H1 (cell line): ENCODE data around the gene PDGFRA. TPM values are rescaled to one million over a fixed set of nuclear protein-coding genes. Genes with fewer than 3 reads are reported as not detected.

ENCODE experiments used
- CTCF ChIA-PET: fragments of 300-600 bp; sonication (Branson Sonifier 250); formaldehyde crosslinking; loops from one replicate; lab custom pipeline; 2021; ENCODE audit not compliant: partially characterized antibody; lab: Charles Lee
- POLR2A ChIA-PET: fragments of 300-600 bp; sonication (Branson Sonifier 250); formaldehyde crosslinking; loops from one replicate; lab custom pipeline; 2021; ENCODE audit warnings: inconsistent platforms; ENCODE audit not compliant: partially characterized antibody; lab: Charles Lee
- DNase-seq, 2 experiments: peaks; one replicate each; pipeline versions ENCODE4 v3.0.0 to v3.0.0-alpha.2; 2010 to 2022; ENCODE audit warnings: low spot score in 2 of 2, low read depth in 1 of 2, mixed read lengths in 1 of 2
- FAIRE-seq: peaks from 2 replicates; lab custom pipeline; 2011; peaks lifted over from hg19 to GRCh38; lab: Jason Lieb, UNC
- H2AFZ ChIP-seq: 2 replicates; pipeline ENCODE4 v1.8.1; 2012; ENCODE audit warnings: low read length, inconsistent platforms
- H2AK5ac ChIP-seq: 2 replicates; pipeline ENCODE4 v1.6.1; 2013; ENCODE audit warnings: low read depth, low read length
- H2BK120ac ChIP-seq: replicated peaks from 2 replicates; pipeline ENCODE3; 2013; ENCODE audit warnings: low read depth, low read length, inconsistent platforms
- H2BK12ac ChIP-seq: 2 replicates; pipeline ENCODE4 v1.6.1; 2013; ENCODE audit warnings: low read depth, low read length
- H2BK15ac ChIP-seq: 2 replicates; pipeline ENCODE4 v1.6.1; 2013; ENCODE audit warnings: low read length
- H2BK20ac ChIP-seq: 2 replicates; pipeline ENCODE4 v1.6.1; 2013; ENCODE audit warnings: low read length
- H2BK5ac ChIP-seq: 2 replicates; pipeline ENCODE4 v1.6.1; 2013; ENCODE audit warnings: low read depth, low read length
- H3K14ac ChIP-seq: 2 replicates; pipeline ENCODE4 v1.6.1; 2013; ENCODE audit warnings: inconsistent platforms; ENCODE audit not compliant: insufficient read length
- H3K18ac ChIP-seq: 2 replicates; pipeline ENCODE4 v1.6.1; 2013; ENCODE audit warnings: low read length; ENCODE audit errors: extremely low read depth
- H3K23ac ChIP-seq: 2 replicates; pipeline ENCODE4 v1.6.1; 2013; ENCODE audit warnings: inconsistent platforms; ENCODE audit not compliant: insufficient read length
- H3K23me2 ChIP-seq: 2 replicates; pipeline ENCODE4 v1.6.1; 2013; ENCODE audit warnings: low read depth, low read length
- H3K27ac ChIP-seq: 2 replicates; pipeline ENCODE4 v1.6.1; 2011; ENCODE audit warnings: low read depth, low read length, inconsistent platforms
- H3K27me3 ChIP-seq, 4 experiments: replicated peaks in 1 of 4; 1 replicate in 1 of 4; 2 replicates in 3 of 4; pipeline versions ENCODE4 v1.6.1 to v1.8.1; 2011 to 2013; ENCODE audit warnings: low read length in 3 of 4, mild to moderate bottlenecking in 3 of 4, inconsistent platforms in 2 of 4, mixed read lengths in 2 of 4, moderate library complexity in 1 of 4; ENCODE audit not compliant: control insufficient read depth in 3 of 4, insufficient read depth in 3 of 4; ENCODE audit errors: extremely low read depth in 1 of 4
- H3K36me3 ChIP-seq, 4 experiments: 2 replicates each; pipeline versions ENCODE4 v1.6.1 to v1.8.1; 2011 to 2013; ENCODE audit warnings: mild to moderate bottlenecking in 4 of 4, low read length in 3 of 4, moderate library complexity in 2 of 4, control low read depth in 1 of 4, inconsistent platforms in 1 of 4; ENCODE audit not compliant: insufficient read depth in 4 of 4, control insufficient read depth in 2 of 4
- H3K4ac ChIP-seq: replicated peaks from 2 replicates; pipeline ENCODE3; 2013; ENCODE audit warnings: low read length, low read depth, mixed read lengths, inconsistent platforms; ENCODE audit not compliant: insufficient read length
- H3K4me1 ChIP-seq, 4 experiments: replicated peaks in 1 of 4; 1 replicate in 1 of 4; 2 replicates in 3 of 4; pipeline versions ENCODE4 v1.6.1 to v1.8.1; 2011 to 2013; ENCODE audit warnings: low read length in 3 of 4, inconsistent platforms in 2 of 4, mixed read lengths in 1 of 4; ENCODE audit not compliant: insufficient read depth in 4 of 4, control insufficient read depth in 3 of 4
- H3K4me2 ChIP-seq, 2 experiments: 2 replicates each; pipeline versions ENCODE4 v1.6.1 to v1.8.1; 2011 to 2013; ENCODE audit warnings: low read depth in 2 of 2, low read length in 2 of 2, control low read depth in 1 of 2, inconsistent platforms in 1 of 2, mild to moderate bottlenecking in 1 of 2; ENCODE audit not compliant: insufficient read depth in 1 of 2
- H3K4me3 ChIP-seq, 4 experiments: fragments of 200-600, 300-600 bp in 1 of 4; sonication (generic), shearing (Covaris generic), sonication (Bioruptor Twin) in 1 of 4; 2 replicates each; pipeline versions ENCODE4 v1.5.1 to v1.8.1; 2011 to 2016; ENCODE audit warnings: low read length in 4 of 4, low read depth in 3 of 4, control low read depth in 2 of 4, inconsistent platforms in 2 of 4, mild to moderate bottlenecking in 2 of 4, mixed read lengths in 1 of 4, moderate library complexity in 1 of 4; ENCODE audit not compliant: insufficient read depth in 2 of 4; ENCODE audit errors: extremely low read depth in 1 of 4
- H3K56ac ChIP-seq: replicated peaks from 2 replicates; pipeline ENCODE3; 2013; ENCODE audit warnings: low read depth, mild to moderate bottlenecking, mixed read lengths, low read length, inconsistent platforms; ENCODE audit not compliant: insufficient read length
- H3K79me1 ChIP-seq: 2 replicates; pipeline ENCODE4 v1.6.1; 2013; ENCODE audit warnings: low read depth, low read length, control low read depth
- H3K79me2 ChIP-seq, 2 experiments: 2 replicates each; pipeline versions ENCODE4 v1.6.1 to v1.8.1; 2012 to 2013; ENCODE audit warnings: low read length in 2 of 2, mild to moderate bottlenecking in 2 of 2, inconsistent platforms in 1 of 2; ENCODE audit not compliant: insufficient read depth in 2 of 2, control insufficient read depth in 1 of 2
- H3K9ac ChIP-seq, 4 experiments: replicated peaks in 1 of 4; 1 replicate in 1 of 4; 2 replicates in 3 of 4; pipeline versions ENCODE4 v1.6.1 to v1.8.1; 2011 to 2013; ENCODE audit warnings: low read depth in 3 of 4, low read length in 3 of 4, control low read depth in 2 of 4, mild to moderate bottlenecking in 2 of 4, moderate library complexity in 2 of 4, inconsistent platforms in 1 of 4; ENCODE audit errors: extremely low read depth in 1 of 4
- H3K9me3 ChIP-seq, 2 experiments: 2 replicates each; pipeline versions ENCODE4 v1.6.1 to v1.8.1; 2012 to 2013; ENCODE audit warnings: mild to moderate bottlenecking in 2 of 2, moderate library complexity in 2 of 2, control low read depth in 1 of 2, inconsistent platforms in 1 of 2, low read depth in 1 of 2, low read length in 1 of 2, mixed read lengths in 1 of 2; ENCODE audit not compliant: insufficient read depth in 2 of 2
- H4K20me1 ChIP-seq, 2 experiments: replicated peaks in 1 of 2; 2 replicates each; pipeline versions ENCODE3 to v1.8.1; 2011 to 2013; ENCODE audit warnings: inconsistent platforms in 2 of 2, low read length in 2 of 2, mild to moderate bottlenecking in 1 of 2; ENCODE audit not compliant: insufficient read depth in 2 of 2, control insufficient read depth in 1 of 2
- H4K5ac ChIP-seq: 2 replicates; pipeline ENCODE4 v1.6.1; 2013; ENCODE audit warnings: low read length, low read depth, mixed read lengths, inconsistent platforms; ENCODE audit not compliant: insufficient read length
- H4K8ac ChIP-seq: 2 replicates; pipeline ENCODE4 v1.8.0; 2013; ENCODE audit warnings: mild to moderate bottlenecking, moderate library complexity, low read length, inconsistent platforms; ENCODE audit not compliant: insufficient read depth; ENCODE audit errors: extremely low read depth
- H4K91ac ChIP-seq: replicated peaks from 2 replicates; pipeline ENCODE3; 2013; ENCODE audit warnings: low read length, mixed read lengths, inconsistent platforms; ENCODE audit not compliant: insufficient read length
- CBX5 ChIP-seq: fragments of 300-800, 300-1000 bp; sonication (generic); IDR thresholded peaks from 2 replicates; pipeline ENCODE4 v1.7.1; 2016; ENCODE audit warnings: antibody characterized with exemption, low read length, low read depth
- CEBPB ChIP-seq: IDR thresholded peaks from 2 replicates; pipeline ENCODE4 v1.6.1; 2012; ENCODE audit warnings: low read depth, low read length
- HDAC2 ChIP-seq, 2 experiments: fragments of 300-600 bp in 1 of 2; sonication (generic) in 1 of 2; IDR thresholded peaks; 2 replicates each; pipeline ENCODE4 v1.6.1; 2011 to 2012; ENCODE audit warnings: low read depth in 2 of 2, low read length in 2 of 2, mild to moderate bottlenecking in 2 of 2, moderate library complexity in 2 of 2, borderline replicate concordance in 1 of 2, inconsistent platforms in 1 of 2
- TAF1 ChIP-seq: IDR thresholded peaks from 2 replicates; pipeline ENCODE4 v1.6.1; 2011; ENCODE audit warnings: mild to moderate bottlenecking, low read depth, low read length
- ZNF274 ChIP-seq: IDR thresholded peaks from 2 replicates; pipeline ENCODE4 v1.7.0; 2012; ENCODE audit warnings: low read length, borderline replicate concordance; ENCODE audit errors: extremely low read depth
- WGBS, 2 experiments: shearing (Covaris generic) in 1 of 2; methylation state at CpG; one replicate each; pipeline versions ENCODE4 v1.1.6 to v1.1.7; 2013 to 2015; ENCODE audit warnings: low lambda C conversion rate in 2 of 2, mixed read lengths in 2 of 2, inconsistent platforms in 1 of 2, low coverage in 1 of 2, missing lambda C conversion rate in 1 of 2; ENCODE audit not compliant: insufficient replicate concordance in 2 of 2, insufficient coverage in 1 of 2, insufficient read length in 1 of 2; ENCODE audit errors: extremely low coverage in 1 of 2, missing lambda C conversion rate in 1 of 2; 5-methylcytosine and 5-hydroxymethylcytosine counted together
- polyA plus RNA-seq, 7 experiments: library from polyadenylated mRNA; depleted of rRNA in 3 of 7; stranded (reverse) in 5 of 7; unstranded in 2 of 7; fragments of >200 nt in 5 of 7; fragments of 200-250 nt in 2 of 7; gene quantifications; 1 replicate in 5 of 7; 2 replicates in 1 of 7; 4 replicates in 1 of 7; pipeline versions ENCODE4 v1.2.1 to v1.2.3, GENCODE V29; 2011 to 2013; ENCODE audit warnings: missing spikeins in 2 of 7, mixed read lengths in 2 of 7
- total RNA-seq: library from RNA; stranded (reverse); fragmentation: NEBNext Ultra II Directional; extraction: Animal tissue kit (Norgen Biotek cat#: 25700); gene quantifications from 2 replicates; pipeline ENCODE4 v1.2.1, GENCODE V29; 2021
- TF ChIP-seq, protein P1 (sequence below): IDR thresholded peaks from 2 replicates; pipeline ENCODE4 v1.6.1; 2011; ENCODE audit warnings: low read length, improper control_type of control experiment

Gene PDGFRA
- total and polyA plus RNA-seq, 2 of the 8 experiments (the other 6 are each of a cell fraction or from before 2014, with no cell fraction given): 1.4 to 3.4 TPM

DNA sequence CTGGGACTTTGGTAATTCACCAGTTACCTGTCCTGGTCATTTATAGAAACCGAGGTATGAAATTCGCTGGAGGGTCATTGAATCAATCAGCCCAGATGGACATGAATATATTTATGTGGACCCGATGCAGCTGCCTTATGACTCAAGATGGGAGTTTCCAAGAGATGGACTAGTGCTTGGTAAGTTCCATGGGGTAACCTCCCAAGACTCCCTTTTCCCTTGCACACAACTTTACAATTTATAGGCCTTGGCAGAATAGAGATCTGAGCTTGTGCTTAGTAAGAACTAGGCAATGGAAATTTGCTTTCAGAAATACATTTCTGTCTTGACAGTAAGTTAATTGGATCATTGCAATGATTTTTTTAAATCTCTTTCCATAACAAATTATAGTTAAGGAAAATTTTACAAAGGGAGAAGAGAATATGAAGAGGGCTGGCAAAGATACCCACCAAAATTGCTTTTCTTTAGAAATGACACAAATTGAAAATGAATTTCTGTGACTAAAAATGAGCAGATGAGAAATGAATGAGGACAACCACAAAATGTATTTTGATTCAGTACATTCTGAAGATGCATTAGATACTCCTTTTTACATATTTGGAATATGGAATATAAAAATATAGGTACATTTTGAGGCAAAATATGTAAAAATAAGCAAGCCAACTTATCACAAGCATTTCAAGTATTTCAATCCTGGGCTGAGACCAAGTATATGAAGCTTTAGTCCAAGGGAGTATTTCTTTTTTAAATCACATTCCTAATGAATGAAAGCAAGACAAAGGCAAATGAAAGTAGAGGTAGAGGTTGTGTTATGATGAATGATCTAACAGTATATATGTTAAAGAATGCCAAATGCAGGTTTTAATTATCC is 45.9 kb downstream of the PDGFRA start:
- Histone ChIP-seq H3K27ac (no peak overlapping the region), H2BK120ac (no peak overlapping the region), H2AK5ac (no peak overlapping the region), H4K91ac (no peak overlapping the region), H3K23me2 (peaks cover 2% of the 10 kb centered on the region; the same call in 1 of the 2 replicates), H3K4me1 (peaks cover 5 to 18% (median 16%) of the 10 kb centered on the region in 4 experiments; a peak in 6 of 7 replicates), H2BK20ac (0 out of 2 replicates have a peak overlapping the region, but pooled peaks have one; percentile 57), H3K14ac (no peak overlapping the region), H3K4ac (no peak overlapping the region), H3K56ac (no peak overlapping the region), H3K4me3 (no peak overlapping the region), H3K9ac (no peak overlapping the region), H3K36me3 (no peaks in the 10 kb centered on the region; a peak in 1 of 8 replicates), H2BK12ac (peak overlapping the region; percentile 69; the same call in 1 of the 2 replicates), H4K5ac (no peak overlapping the region), H4K20me1 (no peaks in the 10 kb centered on the region), H3K18ac (no peak overlapping the region), H3K9me3 (no peaks in the 10 kb centered on the region), H3K4me2 (no peak overlapping the region), H4K8ac (no peak overlapping the region), H3K79me1 (no peaks in the 10 kb centered on the region), H2BK15ac (no peak overlapping the region), H3K79me2 (no peaks in the 10 kb centered on the region), H3K23ac (no peak overlapping the region), H3K27me3 (no peaks in the 10 kb centered on the region), H2AFZ (no peak overlapping the region), H2BK5ac (no peak overlapping the region; the same call in 1 of the 2 replicates)
- no peak for FAIRE-seq
- DNase-seq: no peak
- ChIA-PET POLR2A (no interaction called here), CTCF (no interaction called here)
- TF ChIP-seq, protein P1, sequence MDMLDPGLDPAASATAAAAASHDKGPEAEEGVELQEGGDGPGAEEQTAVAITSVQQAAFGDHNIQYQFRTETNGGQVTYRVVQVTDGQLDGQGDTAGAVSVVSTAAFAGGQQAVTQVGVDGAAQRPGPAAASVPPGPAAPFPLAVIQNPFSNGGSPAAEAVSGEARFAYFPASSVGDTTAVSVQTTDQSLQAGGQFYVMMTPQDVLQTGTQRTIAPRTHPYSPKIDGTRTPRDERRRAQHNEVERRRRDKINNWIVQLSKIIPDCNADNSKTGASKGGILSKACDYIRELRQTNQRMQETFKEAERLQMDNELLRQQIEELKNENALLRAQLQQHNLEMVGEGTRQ: no peak
- TF ChIP-seq TAF1 (no peak), HDAC2 (IDR thresholded peaks at IDR 0.05; ENCODE audit: borderline replicate concordance in 1 of 2, low read depth in 2 of 2, low read length in 2 of 2) (no peak), CEBPB (no peak), ZNF274 (no peak), CBX5 (no peak)
- 93% methylated on average over 3 of the region's 3 CpGs; no CpG with 5 or more reads in 1 of the 2 experiments for WGBS, 2 experiments
